ENCODE data around the gene NPRL2.

NPRL2 gene

GRCh38 chr3:50351323-50351697 is 735 bp upstream of the NPRL2 start:
- peak overlapping the region; percentile 57 for H3K4me3 ChIP-seq (ENCODE audit: low read depth, low read length)
- no peak for DNase-seq (ENCODE audit: low read depth)
- no peak for TF ChIP-seq CTCF (IDR thresholded peaks at IDR 0.05; ENCODE audit: control insufficient read depth, extremely low read depth, insufficient read depth)

- H3K4me3 ChIP-seq (ENCODE audit: low read depth, low read length) = peak overlapping the region; percentile 57
- no peak for DNase-seq (ENCODE audit: low read depth)
- TF ChIP-seq CTCF (IDR thresholded peaks at IDR 0.05; ENCODE audit: control insufficient read depth, extremely low read depth, insufficient read depth) = no peak
These were observed 405 bp downstream of the NPRL2 start for GRCh38 chr3:50350213-50350526.

- no peak overlapping the region for H3K4me3 ChIP-seq (ENCODE audit: low read depth, low read length)
- peak; percentile 61 for DNase-seq (ENCODE audit: low read depth)
- peak; percentile 73 for TF ChIP-seq CTCF (IDR thresholded peaks at IDR 0.05; ENCODE audit: control insufficient read depth, extremely low read depth, insufficient read depth)
These were observed 3.3 kb downstream of the NPRL2 start for GRCh38 chr3:50347187-50347813.

GRCh38 chr3:50345586-50346234 is 4.9 kb downstream of the NPRL2 start, which contains the start of gene ZMYND10:
Gene ZMYND10 (minus strand): TSS chr3:50345732. CDS start chr3:50345579, 153 bp downstream.
- no peak for DNase-seq (ENCODE audit: low read depth)
- peak within 1 kb of the TSS; percentile 52 for H3K4me3 ChIP-seq (ENCODE audit: low read depth, low read length)
- no peak for TF ChIP-seq CTCF (IDR thresholded peaks at IDR 0.05; ENCODE audit: control insufficient read depth, extremely low read depth, insufficient read depth)

GRCh38 chr3:50345008-50345407 is 5.6 kb downstream of the NPRL2 start:
- peak overlapping the region; percentile 52 for H3K4me3 ChIP-seq (ENCODE audit: low read depth, low read length)
- no peak for DNase-seq (ENCODE audit: low read depth)
- no peak for TF ChIP-seq CTCF (IDR thresholded peaks at IDR 0.05; ENCODE audit: control insufficient read depth, extremely low read depth, insufficient read depth)

- no peak overlapping the region for H3K4me3 ChIP-seq (ENCODE audit: low read depth, low read length)
- no peak for TF ChIP-seq CTCF (IDR thresholded peaks at IDR 0.05; ENCODE audit: control insufficient read depth, extremely low read depth, insufficient read depth)
- DNase-seq (ENCODE audit: low read depth) = no peak
These were observed 7.6 kb downstream of the NPRL2 start for GRCh38 chr3:50342813-50343633.
